SK-N-SH (cell line): ENCODE measurements around the gene RP2.

Source experiments
- EP300 ChIP-seq, 2 experiments: IDR thresholded peaks; 2 replicates each; pipeline versions ENCODE4 v1.4.0 to v1.6.1; 2012; ENCODE audit warnings: borderline replicate concordance in 1 of 2, low read depth in 1 of 2, low read length in 1 of 2
- MEF2A ChIP-seq: IDR thresholded peaks from 2 replicates; pipeline ENCODE4 v1.4.0; 2012; ENCODE audit warnings: low read depth, borderline replicate concordance
- MXI1 ChIP-seq: IDR thresholded peaks from 2 replicates; pipeline ENCODE4 v1.6.1; 2012; ENCODE audit warnings: mild to moderate bottlenecking, low read depth, low read length, improper control_type of control experiment
- POLR2AphosphoS5 ChIP-seq: IDR thresholded peaks from 2 replicates; pipeline ENCODE4 v1.6.1; 2012; ENCODE audit warnings: low read depth, low read length
- RCOR1 ChIP-seq: fragments of 150-350 bp; IDR thresholded peaks from 2 replicates; pipeline ENCODE4 v1.6.1; 2017; ENCODE audit warnings: antibody characterized with exemption, low read length
- RXRA ChIP-seq: IDR thresholded peaks from 2 replicates; pipeline ENCODE4 v1.4.0; 2012; ENCODE audit warnings: low read depth, mild to moderate bottlenecking, borderline replicate concordance
- SMC3 ChIP-seq: IDR thresholded peaks from 2 replicates; pipeline ENCODE4 v1.6.1; 2012; ENCODE audit warnings: low read depth, low read length, improper control_type of control experiment
- TAF1 ChIP-seq: IDR thresholded peaks from 2 replicates; pipeline ENCODE4 v1.6.1; 2012; ENCODE audit warnings: low read depth, mild to moderate bottlenecking, low read length, moderate library complexity, borderline replicate concordance
- TCF12 ChIP-seq: IDR thresholded peaks from 2 replicates; pipeline ENCODE4 v1.4.0; 2012
- YY1 ChIP-seq: IDR thresholded peaks from 2 replicates; pipeline ENCODE4 v1.4.0; 2012; ENCODE audit warnings: low read depth, mild to moderate bottlenecking
- TF ChIP-seq, protein P1 (sequence below): IDR thresholded peaks from 2 replicates; pipeline ENCODE4 v1.6.1; 2012; ENCODE audit warnings: mild to moderate bottlenecking, low read depth, low read length, moderate library complexity
- TF ChIP-seq, protein P2 (sequence below): fragments of 200-600 bp; sonication (generic); IDR thresholded peaks from 2 replicates; pipeline ENCODE4 v1.6.1; 2017; ENCODE audit warnings: antibody characterized with exemption, mild to moderate bottlenecking, moderate library complexity
- TF ChIP-seq, protein P3 (sequence below): IDR thresholded peaks from 2 replicates; pipeline ENCODE4 v1.4.0; 2012; ENCODE audit warnings: low read depth, borderline replicate concordance
- TF ChIP-seq, protein P4 (sequence below): fragments of 150-350 bp; IDR thresholded peaks from 2 replicates; pipeline ENCODE4 v1.6.1; 2016; ENCODE audit warnings: mild to moderate bottlenecking, low read depth, low read length

DNA sequence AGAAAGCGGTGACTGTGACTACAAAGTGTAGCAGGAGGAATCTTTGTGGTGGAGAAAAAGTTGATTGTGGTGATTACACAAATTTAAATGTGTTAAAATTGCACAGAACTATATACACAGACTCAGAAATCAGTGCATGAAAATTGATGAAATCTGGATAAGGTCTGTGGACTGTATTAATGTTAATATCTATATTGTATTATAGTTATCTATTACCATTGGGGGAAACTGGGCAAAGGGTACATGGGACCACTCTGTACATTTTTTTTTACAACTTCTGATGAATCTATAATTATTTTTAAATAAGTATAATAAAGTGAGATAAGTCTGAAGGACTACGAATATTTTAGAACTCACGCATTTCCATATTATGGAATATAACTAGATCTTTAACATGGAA, 73.6 kb downstream of the RP2 start:
- TF ChIP-seq, protein P1, sequence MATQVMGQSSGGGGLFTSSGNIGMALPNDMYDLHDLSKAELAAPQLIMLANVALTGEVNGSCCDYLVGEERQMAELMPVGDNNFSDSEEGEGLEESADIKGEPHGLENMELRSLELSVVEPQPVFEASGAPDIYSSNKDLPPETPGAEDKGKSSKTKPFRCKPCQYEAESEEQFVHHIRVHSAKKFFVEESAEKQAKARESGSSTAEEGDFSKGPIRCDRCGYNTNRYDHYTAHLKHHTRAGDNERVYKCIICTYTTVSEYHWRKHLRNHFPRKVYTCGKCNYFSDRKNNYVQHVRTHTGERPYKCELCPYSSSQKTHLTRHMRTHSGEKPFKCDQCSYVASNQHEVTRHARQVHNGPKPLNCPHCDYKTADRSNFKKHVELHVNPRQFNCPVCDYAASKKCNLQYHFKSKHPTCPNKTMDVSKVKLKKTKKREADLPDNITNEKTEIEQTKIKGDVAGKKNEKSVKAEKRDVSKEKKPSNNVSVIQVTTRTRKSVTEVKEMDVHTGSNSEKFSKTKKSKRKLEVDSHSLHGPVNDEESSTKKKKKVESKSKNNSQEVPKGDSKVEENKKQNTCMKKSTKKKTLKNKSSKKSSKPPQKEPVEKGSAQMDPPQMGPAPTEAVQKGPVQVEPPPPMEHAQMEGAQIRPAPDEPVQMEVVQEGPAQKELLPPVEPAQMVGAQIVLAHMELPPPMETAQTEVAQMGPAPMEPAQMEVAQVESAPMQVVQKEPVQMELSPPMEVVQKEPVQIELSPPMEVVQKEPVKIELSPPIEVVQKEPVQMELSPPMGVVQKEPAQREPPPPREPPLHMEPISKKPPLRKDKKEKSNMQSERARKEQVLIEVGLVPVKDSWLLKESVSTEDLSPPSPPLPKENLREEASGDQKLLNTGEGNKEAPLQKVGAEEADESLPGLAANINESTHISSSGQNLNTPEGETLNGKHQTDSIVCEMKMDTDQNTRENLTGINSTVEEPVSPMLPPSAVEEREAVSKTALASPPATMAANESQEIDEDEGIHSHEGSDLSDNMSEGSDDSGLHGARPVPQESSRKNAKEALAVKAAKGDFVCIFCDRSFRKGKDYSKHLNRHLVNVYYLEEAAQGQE: no peak
- TF ChIP-seq, protein P2, sequence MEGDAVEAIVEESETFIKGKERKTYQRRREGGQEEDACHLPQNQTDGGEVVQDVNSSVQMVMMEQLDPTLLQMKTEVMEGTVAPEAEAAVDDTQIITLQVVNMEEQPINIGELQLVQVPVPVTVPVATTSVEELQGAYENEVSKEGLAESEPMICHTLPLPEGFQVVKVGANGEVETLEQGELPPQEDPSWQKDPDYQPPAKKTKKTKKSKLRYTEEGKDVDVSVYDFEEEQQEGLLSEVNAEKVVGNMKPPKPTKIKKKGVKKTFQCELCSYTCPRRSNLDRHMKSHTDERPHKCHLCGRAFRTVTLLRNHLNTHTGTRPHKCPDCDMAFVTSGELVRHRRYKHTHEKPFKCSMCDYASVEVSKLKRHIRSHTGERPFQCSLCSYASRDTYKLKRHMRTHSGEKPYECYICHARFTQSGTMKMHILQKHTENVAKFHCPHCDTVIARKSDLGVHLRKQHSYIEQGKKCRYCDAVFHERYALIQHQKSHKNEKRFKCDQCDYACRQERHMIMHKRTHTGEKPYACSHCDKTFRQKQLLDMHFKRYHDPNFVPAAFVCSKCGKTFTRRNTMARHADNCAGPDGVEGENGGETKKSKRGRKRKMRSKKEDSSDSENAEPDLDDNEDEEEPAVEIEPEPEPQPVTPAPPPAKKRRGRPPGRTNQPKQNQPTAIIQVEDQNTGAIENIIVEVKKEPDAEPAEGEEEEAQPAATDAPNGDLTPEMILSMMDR: no peak
- no peak for TF ChIP-seq TAF1
- TF ChIP-seq MXI1: no peak
- TF ChIP-seq, protein P3, sequence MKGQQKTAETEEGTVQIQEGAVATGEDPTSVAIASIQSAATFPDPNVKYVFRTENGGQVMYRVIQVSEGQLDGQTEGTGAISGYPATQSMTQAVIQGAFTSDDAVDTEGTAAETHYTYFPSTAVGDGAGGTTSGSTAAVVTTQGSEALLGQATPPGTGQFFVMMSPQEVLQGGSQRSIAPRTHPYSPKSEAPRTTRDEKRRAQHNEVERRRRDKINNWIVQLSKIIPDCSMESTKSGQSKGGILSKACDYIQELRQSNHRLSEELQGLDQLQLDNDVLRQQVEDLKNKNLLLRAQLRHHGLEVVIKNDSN: no peak
- TF ChIP-seq RCOR1: no peak
- TF ChIP-seq MEF2A: no peak
- no peak for TF ChIP-seq EP300 (IDR thresholded peaks at IDR 0.05; ENCODE audit: borderline replicate concordance in 1 of 2, low read depth in 1 of 2, low read length in 1 of 2)
- TF ChIP-seq, protein P4, sequence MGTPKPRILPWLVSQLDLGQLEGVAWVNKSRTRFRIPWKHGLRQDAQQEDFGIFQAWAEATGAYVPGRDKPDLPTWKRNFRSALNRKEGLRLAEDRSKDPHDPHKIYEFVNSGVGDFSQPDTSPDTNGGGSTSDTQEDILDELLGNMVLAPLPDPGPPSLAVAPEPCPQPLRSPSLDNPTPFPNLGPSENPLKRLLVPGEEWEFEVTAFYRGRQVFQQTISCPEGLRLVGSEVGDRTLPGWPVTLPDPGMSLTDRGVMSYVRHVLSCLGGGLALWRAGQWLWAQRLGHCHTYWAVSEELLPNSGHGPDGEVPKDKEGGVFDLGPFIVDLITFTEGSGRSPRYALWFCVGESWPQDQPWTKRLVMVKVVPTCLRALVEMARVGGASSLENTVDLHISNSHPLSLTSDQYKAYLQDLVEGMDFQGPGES: no peak
- TF ChIP-seq SMC3: no peak
- no peak for TF ChIP-seq YY1
- no peak for TF ChIP-seq TCF12
- no peak for TF ChIP-seq POLR2AphosphoS5
- TF ChIP-seq RXRA: no peak
